Measurements from ENCODE around the gene LZTS2. TPM values are rescaled to one million over a fixed set of nuclear protein-coding genes. Genes with fewer than 3 reads are reported as not detected.

Gene LZTS2
- total and polyA plus RNA-seq, 2 of the 8 experiments (the other 6 are each of a cell fraction or from before 2014, with no cell fraction given) = 75.7 to 99.5 TPM

DNA sequence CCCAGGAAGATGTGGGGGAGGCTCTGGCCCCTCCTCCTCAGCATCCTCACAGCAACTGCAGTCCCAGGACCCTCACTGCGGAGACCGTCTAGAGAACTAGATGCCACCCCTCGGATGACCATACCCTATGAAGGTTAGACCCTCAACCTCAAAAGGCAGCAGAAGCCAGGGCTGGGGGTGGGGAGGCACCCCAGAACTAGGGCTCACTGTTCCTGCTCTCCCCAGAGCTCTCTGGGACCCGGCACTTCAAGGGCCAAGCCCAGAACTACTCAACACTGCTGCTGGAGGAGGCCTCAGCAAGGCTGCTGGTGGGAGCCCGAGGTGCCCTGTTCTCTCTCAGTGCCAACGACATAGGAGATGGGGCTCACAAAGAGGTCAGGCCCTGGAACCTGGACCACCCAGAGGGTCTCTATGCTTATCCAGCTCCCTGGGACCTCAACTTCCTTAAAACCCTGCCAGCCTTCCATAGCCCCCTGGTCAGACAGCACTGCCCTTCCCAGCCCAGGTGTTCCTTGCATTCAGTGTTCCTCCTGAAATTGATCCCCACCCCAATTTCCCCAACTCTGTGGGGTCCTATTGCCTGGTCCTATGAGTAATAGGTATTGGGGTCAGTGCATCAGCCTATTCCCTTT lies 26.6 kb upstream of the LZTS2 start:
- CTCF ChIA-PET (ENCODE audit: partially characterized antibody) = interaction anchor here (0.6 to 3.0 kb wide), 8 partner anchors 9 to 357 kb away, joined by 3 to 15 read pairs (median 4); no protein-coding TSS in a partner anchor
- no peak for TF ChIP-seq ASH2L (IDR thresholded peaks at IDR 0.05; ENCODE audit: low read length)
- no peak for TF ChIP-seq RNF2 (IDR thresholded peaks at IDR 0.05; ENCODE audit: borderline replicate concordance, low read depth, low read length, missing control alignments, poor library complexity, severe bottlenecking)
- H3K56ac ChIP-seq (replicated peaks; ENCODE audit: insufficient read length, low read depth, low read length) = no peak overlapping the region
- WGBS, 2 experiments (ENCODE audit: extremely low coverage in 1 of 2, insufficient coverage in 1 of 2, insufficient read length in 1 of 2, insufficient replicate concordance in 2 of 2, low coverage in 1 of 2, low lambda C conversion rate in 2 of 2, missing lambda C conversion rate in 1 of 2) = 89% methylated on average over 6 of the region's 6 CpGs; no CpG with 5 or more reads in 1 of the 2 experiments
- H3K4me3 ChIP-seq (ENCODE audit: extremely low read depth in 1 of 4, insufficient read depth in 2 of 4, low read depth in 3 of 4, low read length in 4 of 4) = no peak overlapping the region
- H3K27me3 ChIP-seq (replicated peaks in 1 of 4; ENCODE audit: control insufficient read depth in 3 of 4, extremely low read depth in 1 of 4, insufficient read depth in 3 of 4, low read length in 3 of 4) = peaks cover 0 to 3% (median 1%) of the 10 kb centered on the region in 4 experiments; a peak in 1 of 7 replicates
- peaks cover 0 to 11% of the 10 kb centered on the region in 2 experiments for H4K20me1 ChIP-seq (replicated peaks in 1 of 2; ENCODE audit: control insufficient read depth in 1 of 2, insufficient read depth in 2 of 2, low read length in 2 of 2)
- peaks cover 7 to 19% (median 10%) of the 10 kb centered on the region in 4 experiments for H3K4me1 ChIP-seq (replicated peaks in 1 of 4; ENCODE audit: control insufficient read depth in 3 of 4, insufficient read depth in 4 of 4, low read length in 3 of 4)
- H3K4ac ChIP-seq (replicated peaks; ENCODE audit: insufficient read length, low read depth, low read length) = no peak overlapping the region
- H4K5ac ChIP-seq (ENCODE audit: insufficient read length, low read depth, low read length) = no peak overlapping the region
- no peak overlapping the region for H3K23ac ChIP-seq (ENCODE audit: insufficient read length)
- no peak overlapping the region for H2BK12ac ChIP-seq (ENCODE audit: low read depth, low read length)
- H3K18ac ChIP-seq (ENCODE audit: extremely low read depth, low read length) = no peak overlapping the region
- no peak overlapping the region for H2AK5ac ChIP-seq (ENCODE audit: low read depth, low read length)
- H3K14ac ChIP-seq (ENCODE audit: insufficient read length) = no peak overlapping the region
- no peak overlapping the region for H4K91ac ChIP-seq (replicated peaks; ENCODE audit: insufficient read length, low read length)
- no peak overlapping the region for H3K27ac ChIP-seq (ENCODE audit: low read depth, low read length)
- no peak overlapping the region for H2BK20ac ChIP-seq (ENCODE audit: low read length)
- H3K23me2 ChIP-seq (ENCODE audit: low read depth, low read length) = peaks cover 9% of the 10 kb centered on the region
- H3K79me2 ChIP-seq (ENCODE audit: control insufficient read depth in 1 of 2, insufficient read depth in 2 of 2, low read length in 2 of 2) = no peaks in the 10 kb centered on the region
- H3K79me1 ChIP-seq (ENCODE audit: low read depth, low read length) = no peaks in the 10 kb centered on the region
- H4K8ac ChIP-seq (ENCODE audit: extremely low read depth, insufficient read depth, low read length) = no peak overlapping the region
- DNase-seq (ENCODE audit: low read depth in 1 of 2, low spot score in 2 of 2) (no peak), FAIRE-seq (no peak)
- POLR2A ChIA-PET (ENCODE audit: partially characterized antibody) = interaction anchor here (0.6 to 2.9 kb wide), 3 partner anchors 12 to 583 kb away, joined by 4 to 10 read pairs (median 6); no protein-coding TSS in a partner anchor
- H2BK15ac ChIP-seq (ENCODE audit: low read length) = no peak overlapping the region
- no peaks in the 10 kb centered on the region for H3K36me3 ChIP-seq (ENCODE audit: control insufficient read depth in 2 of 4, insufficient read depth in 4 of 4, low read length in 3 of 4)
- no peak overlapping the region for H2AFZ ChIP-seq (ENCODE audit: low read length)
- H3K9ac ChIP-seq (replicated peaks in 1 of 4; ENCODE audit: extremely low read depth in 1 of 4, low read depth in 3 of 4, low read length in 3 of 4) = no peak overlapping the region
- no peaks in the 10 kb centered on the region for H3K9me3 ChIP-seq (ENCODE audit: insufficient read depth in 2 of 2, low read depth in 1 of 2, low read length in 1 of 2)
- H3K4me2 ChIP-seq (ENCODE audit: insufficient read depth in 1 of 2, low read depth in 2 of 2, low read length in 2 of 2) = no peak overlapping the region
- H2BK5ac ChIP-seq (ENCODE audit: low read depth, low read length) = no peak overlapping the region
- no peak overlapping the region for H2BK120ac ChIP-seq (replicated peaks; ENCODE audit: low read depth, low read length)
